Prostate gland (tissue), 2 donors: ENCODE results near the gene C1QL1. TPM values are rescaled to one million over a fixed set of nuclear protein-coding genes. Genes with fewer than 3 reads are reported as not detected.

Source experiments
- DNase-seq: peaks from one replicate; pipeline ENCODE4 v3.0.0-alpha.2; 2019; ENCODE audit warnings: low spot score
- H3K27ac ChIP-seq, 2 donors: fragments of 200-600 bp; sonication (generic); 2 replicates each; pipeline ENCODE4 v1.5.1; 2017 to 2019
- H3K27me3 ChIP-seq: fragments of 200-600 bp; sonication (generic); replicated peaks from 2 replicates; pipeline ENCODE4 v1.5.1; 2019; ENCODE audit not compliant: insufficient read depth
- H3K36me3 ChIP-seq, 2 donors: fragments of 200-600 bp; sonication (generic); 1 replicate in 1 of 2; 2 replicates in 1 of 2; pipeline versions ENCODE4 v1.5.1 to v1.8.1; 2017 to 2019
- H3K4me1 ChIP-seq: fragments of 200-600 bp; sonication (generic); replicated peaks from 2 replicates; pipeline ENCODE4 v1.5.1; 2019
- H3K4me3 ChIP-seq, 2 donors: fragments of 200-600 bp; sonication (generic); 2 replicates each; pipeline ENCODE4 v1.5.1; 2017 to 2019
- H3K9me3 ChIP-seq: fragments of 200-600 bp; sonication (generic); 2 replicates; pipeline ENCODE4 v1.5.1; 2017
- POLR2A ChIP-seq: fragments of 450-650 bp; IDR thresholded peaks from one replicate; pipeline ENCODE4 v1.6.1; 2016; ENCODE audit warnings: antibody characterized with exemption, mild to moderate bottlenecking
- POLR2AphosphoS5 ChIP-seq: sonication (generic); formaldehyde crosslinking; IDR thresholded peaks from one replicate; pipeline ENCODE4 v1.6.1; 2017; ENCODE audit warnings: antibody characterized with exemption
- WGBS: methylation state at CpG from one replicate; pipeline ENCODE4 v1.1.5; 2018; 5-methylcytosine and 5-hydroxymethylcytosine counted together
- intact Hi-C: fragments of 100-400 bp; cut with DNase I; formaldehyde crosslinking; loops from one replicate; pipeline ENCODE4 v1.14.2; 2022
- total RNA-seq, 2 donors: library from RNA; depleted of rRNA; stranded (reverse); fragments of >200 nt; gene quantifications; one replicate each; pipeline ENCODE4 v1.1.0, GENCODE V29; 2016
- TF ChIP-seq, protein P1 (sequence below), 4 experiments: fragments of 200-600 bp in 2 of 4; fragments of 450-650 bp in 2 of 4; sonication (generic) in 2 of 4; IDR thresholded peaks; 1 replicate in 3 of 4; 2 replicates in 1 of 4; pipeline ENCODE4 v1.5.1; 2016 to 2019; ENCODE audit warnings: antibody characterized with exemption in 4 of 4, mild to moderate bottlenecking in 2 of 4, moderate library complexity in 2 of 4

Gene C1QL1
- total RNA-seq, 2 donors from 2014 or later = 0.87 to 1.1 TPM

DNA sequence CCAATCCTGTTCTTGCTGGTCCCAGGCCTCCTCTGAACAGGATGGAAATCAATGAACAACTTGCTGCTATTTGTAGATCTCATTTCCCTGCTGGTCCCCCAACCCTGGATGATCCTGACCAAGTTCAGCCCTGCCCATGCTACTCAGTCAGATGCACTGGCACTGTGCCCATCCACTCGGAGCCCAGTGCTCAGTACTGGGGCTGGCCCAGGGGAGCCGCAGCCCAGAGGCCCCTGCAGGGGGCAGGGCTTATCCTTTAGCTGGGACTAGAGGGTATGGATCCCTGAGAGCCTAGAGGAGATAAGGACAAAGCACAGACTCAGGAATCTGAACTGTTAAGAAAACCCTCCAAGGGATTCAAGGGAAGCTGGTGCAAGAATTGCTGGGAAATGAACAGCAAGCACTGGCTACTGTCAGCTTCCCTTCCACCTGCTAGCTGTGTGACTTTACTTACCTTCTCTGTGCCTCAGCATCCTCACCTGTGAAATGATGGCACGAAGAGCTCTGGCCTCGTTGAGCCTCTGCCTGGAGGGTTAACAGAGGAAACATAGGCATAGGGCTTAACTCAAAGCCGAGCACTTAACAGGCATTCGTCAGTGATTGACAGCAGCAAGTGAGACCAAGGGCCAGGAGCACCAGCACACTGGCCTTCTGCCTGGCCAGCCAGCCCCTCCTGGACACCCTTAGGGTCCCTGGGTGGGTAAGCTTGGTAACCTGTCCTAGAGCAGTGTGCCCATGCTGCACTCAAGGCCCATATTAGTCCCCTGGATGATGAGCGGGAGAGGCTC lies 29.8 kb upstream of the C1QL1 start:
- H3K27ac ChIP-seq = no peak overlapping the region
- no peaks in the 10 kb centered on the region for H3K27me3 ChIP-seq
- TF ChIP-seq POLR2AphosphoS5 (no peak), POLR2A (no peak)
- TF ChIP-seq, protein P1, sequence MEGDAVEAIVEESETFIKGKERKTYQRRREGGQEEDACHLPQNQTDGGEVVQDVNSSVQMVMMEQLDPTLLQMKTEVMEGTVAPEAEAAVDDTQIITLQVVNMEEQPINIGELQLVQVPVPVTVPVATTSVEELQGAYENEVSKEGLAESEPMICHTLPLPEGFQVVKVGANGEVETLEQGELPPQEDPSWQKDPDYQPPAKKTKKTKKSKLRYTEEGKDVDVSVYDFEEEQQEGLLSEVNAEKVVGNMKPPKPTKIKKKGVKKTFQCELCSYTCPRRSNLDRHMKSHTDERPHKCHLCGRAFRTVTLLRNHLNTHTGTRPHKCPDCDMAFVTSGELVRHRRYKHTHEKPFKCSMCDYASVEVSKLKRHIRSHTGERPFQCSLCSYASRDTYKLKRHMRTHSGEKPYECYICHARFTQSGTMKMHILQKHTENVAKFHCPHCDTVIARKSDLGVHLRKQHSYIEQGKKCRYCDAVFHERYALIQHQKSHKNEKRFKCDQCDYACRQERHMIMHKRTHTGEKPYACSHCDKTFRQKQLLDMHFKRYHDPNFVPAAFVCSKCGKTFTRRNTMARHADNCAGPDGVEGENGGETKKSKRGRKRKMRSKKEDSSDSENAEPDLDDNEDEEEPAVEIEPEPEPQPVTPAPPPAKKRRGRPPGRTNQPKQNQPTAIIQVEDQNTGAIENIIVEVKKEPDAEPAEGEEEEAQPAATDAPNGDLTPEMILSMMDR (IDR thresholded peaks at IDR 0.05) = no peak
- no peaks in the 10 kb centered on the region for H3K9me3 ChIP-seq
- intact Hi-C loops = no loop called here
- H3K4me3 ChIP-seq = no peak overlapping the region
- no peaks in the 10 kb centered on the region for H3K4me1 ChIP-seq
- DNase-seq = no peak
- 59% methylated on average over 7 of the region's 7 CpGs for WGBS
- H3K36me3 ChIP-seq = no peaks in the 10 kb centered on the region

DNA sequence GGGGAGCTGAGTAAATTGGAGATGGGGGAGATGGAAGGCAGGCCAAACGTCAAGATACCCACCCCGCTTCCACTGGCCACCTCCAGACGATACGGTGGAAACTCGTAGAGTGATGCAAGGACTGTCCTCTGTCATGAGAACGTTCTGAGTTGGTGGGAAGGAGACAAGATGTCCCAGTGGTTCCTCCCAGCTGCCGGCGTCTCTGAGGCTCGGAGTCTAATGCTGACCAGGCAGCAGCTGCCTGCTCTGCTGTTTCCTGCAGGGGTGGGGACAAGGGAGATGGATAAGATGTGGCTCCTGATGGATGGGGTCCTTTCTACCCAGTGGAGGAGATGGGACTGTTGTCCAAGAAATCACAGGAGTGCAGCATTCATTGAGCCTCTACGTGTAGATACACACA lies 28.2 kb upstream of the C1QL1 start:
- TF ChIP-seq POLR2A (no peak), POLR2AphosphoS5 (no peak)
- TF ChIP-seq, protein P1 (IDR thresholded peaks at IDR 0.05) = no peak
- no peaks in the 10 kb centered on the region for H3K36me3 ChIP-seq
- 77% methylated on average over 10 of the region's 10 CpGs for WGBS
- no peak for DNase-seq
- no peak overlapping the region for H3K27ac ChIP-seq
- no peaks in the 10 kb centered on the region for H3K27me3 ChIP-seq
- no peaks in the 10 kb centered on the region for H3K4me1 ChIP-seq
- no peak overlapping the region for H3K4me3 ChIP-seq
- intact Hi-C loops = no loop called here
- no peaks in the 10 kb centered on the region for H3K9me3 ChIP-seq

DNA sequence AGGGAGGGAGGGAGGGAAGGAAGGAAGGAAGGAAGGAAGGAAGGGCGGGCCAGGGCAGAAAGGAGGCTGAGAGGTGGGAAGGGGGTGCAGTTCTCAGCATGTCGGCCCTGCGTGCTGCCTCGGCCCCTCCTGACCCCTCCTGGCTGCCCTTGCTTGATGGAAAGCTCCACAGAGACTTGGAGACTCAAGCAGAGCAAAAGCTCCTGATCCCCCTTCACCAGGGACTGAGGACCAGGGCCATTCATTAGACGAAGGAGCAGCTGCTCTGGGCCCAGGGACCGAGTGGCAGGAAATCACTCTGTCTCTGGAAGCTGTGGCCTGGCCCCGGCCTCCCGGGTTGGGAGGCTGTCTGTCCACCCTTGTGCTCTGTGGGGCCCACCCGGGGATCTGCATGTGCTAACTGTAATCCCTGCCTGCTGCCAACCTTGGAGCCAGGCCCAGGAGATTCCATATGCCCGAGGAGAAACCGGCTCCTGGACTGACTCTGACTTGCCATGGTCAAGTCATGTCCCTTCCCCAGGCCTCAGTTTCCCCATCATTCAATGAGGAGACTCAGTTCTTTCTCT lies 27.4 kb upstream of the C1QL1 start:
- no peaks in the 10 kb centered on the region for H3K4me1 ChIP-seq
- no peaks in the 10 kb centered on the region for H3K27me3 ChIP-seq
- TF ChIP-seq, protein P1 (IDR thresholded peaks at IDR 0.05) = no peak
- no peak for TF ChIP-seq POLR2A
- TF ChIP-seq POLR2AphosphoS5 = no peak
- no peak for DNase-seq
- 46% methylated on average over 11 of the region's 11 CpGs for WGBS
- no peak overlapping the region for H3K27ac ChIP-seq
- no peaks in the 10 kb centered on the region for H3K9me3 ChIP-seq
- intact Hi-C loops = no loop called here
- H3K36me3 ChIP-seq = no peaks in the 10 kb centered on the region
- no peak overlapping the region for H3K4me3 ChIP-seq

DNA sequence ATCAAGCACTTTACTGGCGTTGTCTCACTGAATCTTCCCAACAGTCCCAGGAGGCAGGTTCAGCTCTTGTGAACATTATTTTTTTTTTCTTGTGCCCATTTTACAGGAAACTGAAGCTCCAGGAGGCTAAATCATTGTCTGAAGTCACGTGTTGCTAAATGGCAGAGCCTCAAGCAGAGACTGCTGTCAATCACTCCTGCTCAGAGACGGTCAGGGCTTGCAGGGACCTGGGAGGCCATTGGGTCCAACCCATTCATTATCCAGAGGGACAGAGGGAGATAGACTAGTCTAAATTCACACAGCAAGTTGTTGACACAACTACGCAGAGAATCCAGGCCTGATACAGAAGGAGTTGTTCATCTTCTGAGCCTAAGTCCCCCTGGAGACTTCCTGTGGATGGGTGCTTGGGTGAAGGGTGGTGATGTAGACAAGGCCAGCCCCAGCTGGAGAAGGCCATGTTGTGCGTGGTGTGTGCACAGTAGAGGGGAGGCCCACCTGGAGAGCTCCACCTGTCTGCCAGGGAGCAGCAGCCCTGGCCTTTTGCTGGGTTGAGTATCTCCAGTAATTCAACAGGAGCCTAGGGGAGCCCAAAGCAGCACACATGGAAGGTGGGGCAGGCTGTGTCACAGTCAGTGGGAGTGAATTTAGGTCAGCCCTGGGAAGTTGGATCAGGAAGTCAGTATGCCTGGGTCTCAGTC lies 24.3 kb upstream of the C1QL1 start:
- no peak for DNase-seq
- no peak for TF ChIP-seq POLR2A
- no peak for TF ChIP-seq POLR2AphosphoS5
- TF ChIP-seq, protein P1 (IDR thresholded peaks at IDR 0.05) = no peak
- H3K4me3 ChIP-seq = no peak overlapping the region
- no peaks in the 10 kb centered on the region for H3K9me3 ChIP-seq
- no peak overlapping the region for H3K27ac ChIP-seq
- no peaks in the 10 kb centered on the region for H3K4me1 ChIP-seq
- 88% methylated on average over 5 of the region's 5 CpGs for WGBS
- no peaks in the 10 kb centered on the region for H3K36me3 ChIP-seq
- intact Hi-C loops = no loop called here
- H3K27me3 ChIP-seq = no peaks in the 10 kb centered on the region
